Suprapubic skin (tissue), 4 donors: ENCODE measurements around the gene ATG2A. TPM values are rescaled to one million over a fixed set of nuclear protein-coding genes. Genes with fewer than 3 reads are reported as not detected.

Source experiments
- DNase-seq, 2 donors: peaks; one replicate each; pipeline ENCODE4 v3.0.0-alpha.2; 2019; ENCODE audit warnings: low spot score in 2 of 2
- H3K27ac ChIP-seq: fragments of 200-600 bp; sonication (generic); one replicate; pipeline ENCODE4 v1.5.1; 2019
- H3K27me3 ChIP-seq: fragments of 200-600 bp; sonication (generic); one replicate; pipeline ENCODE4 v1.5.1; 2019
- H3K36me3 ChIP-seq: fragments of 200-600 bp; sonication (generic); one replicate; pipeline ENCODE4 v1.5.1; 2019
- H3K4me1 ChIP-seq: fragments of 200-600 bp; sonication (generic); one replicate; pipeline ENCODE4 v1.5.1; 2019
- H3K4me3 ChIP-seq: fragments of 200-600 bp; sonication (generic); one replicate; pipeline ENCODE4 v1.5.1; 2019; ENCODE audit warnings: mild to moderate bottlenecking
- H3K9me3 ChIP-seq: fragments of 200-600 bp; sonication (generic); one replicate; pipeline ENCODE4 v1.5.1; 2019
- CTCF ChIP-seq, 2 donors: fragments of 200-600 bp in 1 of 2; fragments of 450-650 bp in 1 of 2; sonication (generic) in 1 of 2; IDR thresholded peaks; one replicate each; pipeline ENCODE4 v1.5.1; 2016 to 2019; ENCODE audit warnings: antibody characterized with exemption in 2 of 2, mild to moderate bottlenecking in 1 of 2, moderate library complexity in 1 of 2
- EP300 ChIP-seq: sonication (generic); formaldehyde crosslinking; IDR thresholded peaks from one replicate; pipeline ENCODE4 v1.6.1; 2017; ENCODE audit warnings: antibody characterized with exemption
- POLR2A ChIP-seq, 2 donors: fragments of 450-650 bp; IDR thresholded peaks; one replicate each; pipeline ENCODE4 v1.6.1; 2017; ENCODE audit warnings: antibody characterized with exemption in 2 of 2, mild to moderate bottlenecking in 2 of 2, moderate library complexity in 2 of 2
- POLR2AphosphoS5 ChIP-seq, 3 donors: sonication (generic); formaldehyde crosslinking; IDR thresholded peaks; one replicate each; pipeline ENCODE4 v1.6.1; 2017; ENCODE audit warnings: antibody characterized with exemption in 3 of 3
- WGBS: methylation state at CpG from one replicate; pipeline ENCODE4 v1.1.5; 2018; 5-methylcytosine and 5-hydroxymethylcytosine counted together
- total RNA-seq, 4 donors: library from RNA; depleted of rRNA; stranded (reverse); fragments of >200 nt; gene quantifications; one replicate each; pipeline ENCODE4 v1.1.0, GENCODE V29; 2016

Gene ATG2A
- total RNA-seq, 4 donors from 2014 or later, result 69.5 to 82.2 (median 76.0) TPM

- H3K36me3 ChIP-seq, result peaks cover 61% of the 10 kb centered on the region
- TF ChIP-seq POLR2AphosphoS5 (IDR thresholded peaks at IDR 0.05), result no peak
- no peak for TF ChIP-seq CTCF (IDR thresholded peaks at IDR 0.05)
- no peak for TF ChIP-seq EP300
- no peak for TF ChIP-seq POLR2A (IDR thresholded peaks at IDR 0.05)
- WGBS, result 87% methylated on average over 6 of the region's 18 CpGs
- no peak overlapping the region for H3K4me3 ChIP-seq
- H3K4me1 ChIP-seq, result peaks cover 27% of the 10 kb centered on the region
- no peak overlapping the region for H3K27ac ChIP-seq
- H3K27me3 ChIP-seq, result no peaks in the 10 kb centered on the region
- H3K9me3 ChIP-seq, result no peaks in the 10 kb centered on the region
- no peak for DNase-seq
These were observed 3.8 kb downstream of the ATG2A start for GRCh38 chr11:64913171-64913727.

- 82% methylated on average over 8 of the region's 9 CpGs for WGBS
- Histone ChIP-seq H3K27me3 (no peaks in the 10 kb centered on the region), H3K9me3 (no peaks in the 10 kb centered on the region), H3K4me3 (no peak overlapping the region), H3K36me3 (peaks cover 76% of the 10 kb centered on the region), H3K27ac (no peak overlapping the region), H3K4me1 (peaks cover 19% of the 10 kb centered on the region)
- DNase-seq, result no peak
- TF ChIP-seq EP300 (no peak), POLR2A (IDR thresholded peaks at IDR 0.05) (no peak), CTCF (IDR thresholded peaks at IDR 0.05) (no peak), POLR2AphosphoS5 (IDR thresholded peaks at IDR 0.05) (no peak)
These were observed 5.3 kb downstream of the ATG2A start for GRCh38 chr11:64911689-64912088.

- Histone ChIP-seq H3K27ac (no peak overlapping the region), H3K4me1 (peaks cover 14% of the 10 kb centered on the region), H3K27me3 (no peaks in the 10 kb centered on the region), H3K9me3 (no peaks in the 10 kb centered on the region), H3K36me3 (peaks cover 82% of the 10 kb centered on the region), H3K4me3 (no peak overlapping the region)
- 81% methylated on average over 7 of the region's 7 CpGs for WGBS
- no peak for DNase-seq
- no peak for TF ChIP-seq CTCF (IDR thresholded peaks at IDR 0.05)
These were observed 5.9 kb downstream of the ATG2A start for GRCh38 chr11:64911142-64911541.

GRCh38 chr11:64910451-64911093 lies 6.4 kb downstream of the ATG2A start:
- TF ChIP-seq POLR2AphosphoS5 (IDR thresholded peaks at IDR 0.05) (no peak), EP300 (no peak), CTCF (IDR thresholded peaks at IDR 0.05) (no peak), POLR2A (IDR thresholded peaks at IDR 0.05) (no peak)
- WGBS, result 91% methylated on average over 17 of the region's 27 CpGs
- H3K4me1 ChIP-seq, result peaks cover 9% of the 10 kb centered on the region
- H3K9me3 ChIP-seq, result no peaks in the 10 kb centered on the region
- H3K4me3 ChIP-seq, result no peak overlapping the region
- peaks cover 88% of the 10 kb centered on the region for H3K36me3 ChIP-seq
- DNase-seq, result no peak
- H3K27ac ChIP-seq, result no peak overlapping the region
- no peaks in the 10 kb centered on the region for H3K27me3 ChIP-seq

- no peak for TF ChIP-seq CTCF (IDR thresholded peaks at IDR 0.05)
- TF ChIP-seq EP300, result no peak
- TF ChIP-seq POLR2A (IDR thresholded peaks at IDR 0.05), result no peak
- TF ChIP-seq POLR2AphosphoS5 (IDR thresholded peaks at IDR 0.05), result no peak
These were observed 7.2 kb downstream of the ATG2A start for GRCh38 chr11:64909653-64910343.

More at GRCh38 chr11:64909653-64910343, 7.2 kb downstream of the ATG2A start:
- H3K27ac ChIP-seq, result no peak overlapping the region
- H3K9me3 ChIP-seq, result no peaks in the 10 kb centered on the region
- WGBS, result 85% methylated on average over 4 of the region's 39 CpGs
- DNase-seq, result peak in 1 of 2 donors; percentile 64
- H3K36me3 ChIP-seq, result peaks cover 95% of the 10 kb centered on the region
- peaks cover 3% of the 10 kb centered on the region for H3K4me1 ChIP-seq
- H3K27me3 ChIP-seq, result no peaks in the 10 kb centered on the region
- H3K4me3 ChIP-seq, result no peak overlapping the region
